ENCODE data around the gene HLA-DPA1.

Gene HLA-DPA1

GRCh38 chr6:33061987-33062386, 11.5 kb downstream of the HLA-DPA1 start:
- DNase-seq = no peak

GRCh38 chr6:33057222-33058150, 16.0 kb downstream of the HLA-DPA1 start:
- no peak for DNase-seq

- DNase-seq = no peak
Measured at GRCh38 chr6:33053230-33053629, 20.2 kb downstream of the HLA-DPA1 start.

- no peak for DNase-seq
Measured at GRCh38 chr6:33052627-33053026, 20.8 kb downstream of the HLA-DPA1 start.

- no peak for DNase-seq
Measured at GRCh38 chr6:33050014-33050810, 23.2 kb downstream of the HLA-DPA1 start.

GRCh38 chr6:33049323-33050013, 24.0 kb downstream of the HLA-DPA1 start:
- no peak for DNase-seq

GRCh38 chr6:33040157-33040556, 33.3 kb downstream of the HLA-DPA1 start:
- DNase-seq = no peak

GRCh38 chr6:33036535-33036934, 36.9 kb downstream of the HLA-DPA1 start:
- no peak for DNase-seq

- no peak for DNase-seq
Measured at GRCh38 chr6:33034554-33034953, 38.9 kb downstream of the HLA-DPA1 start.

GRCh38 chr6:33030245-33030644, 43.2 kb downstream of the HLA-DPA1 start:
- no peak for DNase-seq

- no peak for DNase-seq
Measured at GRCh38 chr6:33029328-33030184, 43.9 kb downstream of the HLA-DPA1 start.

GRCh38 chr6:33028220-33028849, 45.1 kb downstream of the HLA-DPA1 start:
- DNase-seq = no peak

- no peak for DNase-seq
Measured at GRCh38 chr6:33024521-33024920, 48.9 kb downstream of the HLA-DPA1 start.

GRCh38 chr6:33023536-33023935, 49.9 kb downstream of the HLA-DPA1 start:
- DNase-seq = no peak

- DNase-seq = no peak
Measured at GRCh38 chr6:33021917-33022316, 51.5 kb downstream of the HLA-DPA1 start.

GRCh38 chr6:33019372-33019771, 54.1 kb downstream of the HLA-DPA1 start:
- DNase-seq = no peak

GRCh38 chr6:33018904-33019303, 54.5 kb downstream of the HLA-DPA1 start:
- DNase-seq = peak; percentile 16

- no peak for DNase-seq
Measured at GRCh38 chr6:33018418-33018817, 55.0 kb downstream of the HLA-DPA1 start.

- no peak for DNase-seq
Measured at GRCh38 chr6:33017694-33018353, 55.6 kb downstream of the HLA-DPA1 start.

GRCh38 chr6:33017018-33017417, 56.4 kb downstream of the HLA-DPA1 start:
- DNase-seq = no peak

- no peak for DNase-seq
Measured at GRCh38 chr6:33015798-33016197, 57.7 kb downstream of the HLA-DPA1 start.
